Trophoblast cell (in vitro differentiated cells and primary cell): ENCODE data around the gene CLCNKA.

Source experiments
- DNase-seq, 2 donors: peaks; one replicate each; pipeline ENCODE4 v3.0.0-alpha.2; 2016
- H2AFZ ChIP-seq: 2 replicates; pipeline ENCODE4 v1.6.1; 2013; ENCODE audit warnings: low read length, moderate library complexity, mild to moderate bottlenecking; ENCODE audit not compliant: insufficient read depth, poor library complexity
- H2AK5ac ChIP-seq: 2 replicates; pipeline ENCODE4 v1.6.1; 2013; ENCODE audit warnings: mild to moderate bottlenecking, low read length
- H2BK120ac ChIP-seq: 2 replicates; pipeline ENCODE4 v1.6.1; 2013; ENCODE audit warnings: low read length, mild to moderate bottlenecking, moderate library complexity; ENCODE audit not compliant: insufficient read depth, poor library complexity
- H2BK12ac ChIP-seq: 2 replicates; pipeline ENCODE4 v1.6.1; 2013; ENCODE audit warnings: mild to moderate bottlenecking, low read length, moderate library complexity
- H2BK5ac ChIP-seq: 2 replicates; pipeline ENCODE4 v1.6.1; 2013; ENCODE audit warnings: low read length, low read depth, moderate library complexity, mild to moderate bottlenecking; ENCODE audit not compliant: poor library complexity
- H3K14ac ChIP-seq: 2 replicates; pipeline ENCODE4 v1.6.1; 2013; ENCODE audit warnings: mild to moderate bottlenecking, low read length
- H3K18ac ChIP-seq: 2 replicates; pipeline ENCODE4 v1.6.1; 2013; ENCODE audit warnings: mild to moderate bottlenecking, low read length
- H3K23ac ChIP-seq: 2 replicates; pipeline ENCODE4 v1.6.1; 2013; ENCODE audit warnings: low read length
- H3K27ac ChIP-seq: 2 replicates; pipeline ENCODE4 v1.5.1; 2013; ENCODE audit warnings: low read depth, mild to moderate bottlenecking, inconsistent platforms, low read length, moderate library complexity
- H3K27me3 ChIP-seq: 2 replicates; pipeline ENCODE4 v1.6.1; 2013; ENCODE audit warnings: inconsistent platforms, mild to moderate bottlenecking, low read length, moderate library complexity; ENCODE audit not compliant: insufficient read depth
- H3K36me3 ChIP-seq, 2 experiments: 1 replicate in 1 of 2; 2 replicates in 1 of 2; pipeline ENCODE4 v1.6.1; 2013; ENCODE audit warnings: low read length in 2 of 2, mild to moderate bottlenecking in 2 of 2, moderate library complexity in 1 of 2; ENCODE audit not compliant: insufficient read depth in 2 of 2, control insufficient read depth in 1 of 2
- H3K4ac ChIP-seq: 2 replicates; pipeline ENCODE4 v1.6.1; 2013; ENCODE audit warnings: low read depth, mild to moderate bottlenecking, low read length, moderate library complexity
- H3K4me1 ChIP-seq, 2 experiments: 1 replicate in 1 of 2; 2 replicates in 1 of 2; pipeline ENCODE4 v1.6.1; 2013; ENCODE audit warnings: low read length in 2 of 2, mild to moderate bottlenecking in 2 of 2, moderate library complexity in 1 of 2; ENCODE audit not compliant: insufficient read depth in 2 of 2, control insufficient read depth in 1 of 2
- H3K4me2 ChIP-seq: 2 replicates; pipeline ENCODE4 v1.6.1; 2013; ENCODE audit warnings: inconsistent platforms, mild to moderate bottlenecking, low read length, moderate library complexity
- H3K4me3 ChIP-seq: 2 replicates; pipeline ENCODE4 v1.5.1; 2013; ENCODE audit warnings: mild to moderate bottlenecking, low read depth, low read length, inconsistent platforms
- H3K79me1 ChIP-seq: one replicate; pipeline ENCODE4 v1.6.1; 2013; ENCODE audit warnings: low read length
- H3K79me2 ChIP-seq: 2 replicates; pipeline ENCODE4 v1.6.1; 2013; ENCODE audit warnings: low read length, mild to moderate bottlenecking; ENCODE audit not compliant: control insufficient read depth, insufficient read depth, poor library complexity
- H3K9ac ChIP-seq: 2 replicates; pipeline ENCODE4 v1.6.1; 2013; ENCODE audit warnings: mild to moderate bottlenecking, low read length
- H3K9me3 ChIP-seq: 2 replicates; pipeline ENCODE4 v1.6.1; 2013; ENCODE audit warnings: low read depth, mild to moderate bottlenecking, control low read depth, inconsistent platforms, low read length; ENCODE audit not compliant: insufficient read depth
- H4K12ac ChIP-seq: 2 replicates; pipeline ENCODE4 v1.6.1; 2013; ENCODE audit warnings: low read depth, mild to moderate bottlenecking, low read length, moderate library complexity
- H4K8ac ChIP-seq: 2 replicates; pipeline ENCODE4 v1.6.1; 2013; ENCODE audit warnings: low read depth, mild to moderate bottlenecking, low read length, moderate library complexity
- H4K91ac ChIP-seq: one replicate; pipeline ENCODE4 v1.6.1; 2013; ENCODE audit warnings: low read depth, mild to moderate bottlenecking, low read length, moderate library complexity
- WGBS: extraction: QIAGEN DNeasy Blood & Tissue Kit; methylation state at CpG from one replicate; pipeline ENCODE4 v1.1.7; 2013; ENCODE audit warnings: missing lambda C conversion rate; ENCODE audit not compliant: insufficient read length, insufficient coverage; ENCODE audit errors: extremely low coverage; 5-methylcytosine and 5-hydroxymethylcytosine counted together

CLCNKA gene

DNA sequence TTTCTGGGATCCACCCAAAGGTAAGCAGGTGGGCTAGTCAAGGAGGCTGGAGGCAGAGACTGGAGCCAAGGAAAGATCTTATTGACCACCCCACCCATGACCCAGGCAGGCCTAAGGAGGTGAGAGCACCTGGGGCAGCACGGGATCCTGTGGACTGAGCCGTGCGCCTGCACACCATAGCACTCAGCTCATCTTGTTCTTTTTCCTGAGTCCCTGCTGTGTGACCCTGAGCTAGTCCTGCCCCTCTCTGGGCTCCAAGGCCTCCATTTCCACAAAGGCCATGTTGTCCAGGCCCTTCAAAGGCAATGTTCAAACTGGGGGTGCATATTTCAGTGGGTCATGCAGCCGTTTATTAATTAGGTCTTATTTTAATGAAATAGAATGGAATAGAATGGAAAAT is 44.4 kb downstream of the CLCNKA start:
- H3K36me3 ChIP-seq: no peaks in the 10 kb centered on the region
- no peak overlapping the region for H3K27ac ChIP-seq
- H2BK12ac ChIP-seq: no peak overlapping the region
- no peak overlapping the region for H3K9ac ChIP-seq
- H2AK5ac ChIP-seq: no peak overlapping the region
- H2BK5ac ChIP-seq: no peak overlapping the region
- H4K12ac ChIP-seq: no peak overlapping the region
- peaks cover 0 to 8% of the 10 kb centered on the region in 2 experiments for H3K4me1 ChIP-seq
- no peaks in the 10 kb centered on the region for H3K27me3 ChIP-seq
- no peak overlapping the region for H3K4ac ChIP-seq
- H4K8ac ChIP-seq: no peak overlapping the region
- no peak overlapping the region for H2BK120ac ChIP-seq
- H4K91ac ChIP-seq: no peak overlapping the region
- no peaks in the 10 kb centered on the region for H3K79me2 ChIP-seq
- no CpG with 5 or more reads among the region's 4 CpGs for WGBS
- no peak overlapping the region for H3K4me3 ChIP-seq
- no peak overlapping the region for H3K23ac ChIP-seq
- H3K79me1 ChIP-seq: no peaks in the 10 kb centered on the region
- H2AFZ ChIP-seq: no peak overlapping the region
- no peak overlapping the region for H3K14ac ChIP-seq
- no peak overlapping the region for H3K18ac ChIP-seq
- no peaks in the 10 kb centered on the region for H3K9me3 ChIP-seq
- DNase-seq: no peak
- no peak overlapping the region for H3K4me2 ChIP-seq

DNA sequence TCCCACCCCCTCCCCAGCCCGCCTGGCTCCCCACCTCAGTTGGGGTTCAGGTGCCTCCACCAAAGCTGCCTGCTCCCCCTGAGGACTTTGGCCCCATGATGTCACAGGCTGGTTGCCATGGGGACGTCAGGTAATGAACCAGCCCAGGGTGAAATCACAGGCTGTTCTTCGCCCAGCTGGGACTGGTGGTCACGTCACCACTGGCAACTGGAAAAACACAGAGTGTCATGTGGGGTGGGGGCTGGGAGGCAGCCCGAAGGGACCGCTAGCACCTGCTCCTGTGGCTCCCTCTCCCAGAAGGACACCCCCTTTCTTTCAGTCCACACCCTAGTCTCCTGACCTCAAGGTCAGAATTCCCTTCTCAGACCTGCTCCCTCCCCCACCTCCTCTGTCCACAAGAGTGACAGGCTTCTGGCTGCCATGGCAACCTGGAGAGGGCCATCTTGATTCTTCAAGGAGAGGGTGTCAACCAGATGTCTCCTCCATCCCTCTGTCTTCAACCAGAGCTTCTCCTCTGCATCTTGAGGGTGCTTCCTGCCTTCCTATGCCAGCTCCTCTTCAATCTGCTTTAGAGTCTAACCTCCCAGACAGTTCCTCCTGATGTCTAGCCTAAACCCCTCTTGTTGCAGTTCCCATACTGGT is 45.4 kb downstream of the CLCNKA start:
- H3K36me3 ChIP-seq: no peaks in the 10 kb centered on the region
- no peak overlapping the region for H3K23ac ChIP-seq
- peaks cover 0 to 8% of the 10 kb centered on the region in 2 experiments for H3K4me1 ChIP-seq

DNA sequence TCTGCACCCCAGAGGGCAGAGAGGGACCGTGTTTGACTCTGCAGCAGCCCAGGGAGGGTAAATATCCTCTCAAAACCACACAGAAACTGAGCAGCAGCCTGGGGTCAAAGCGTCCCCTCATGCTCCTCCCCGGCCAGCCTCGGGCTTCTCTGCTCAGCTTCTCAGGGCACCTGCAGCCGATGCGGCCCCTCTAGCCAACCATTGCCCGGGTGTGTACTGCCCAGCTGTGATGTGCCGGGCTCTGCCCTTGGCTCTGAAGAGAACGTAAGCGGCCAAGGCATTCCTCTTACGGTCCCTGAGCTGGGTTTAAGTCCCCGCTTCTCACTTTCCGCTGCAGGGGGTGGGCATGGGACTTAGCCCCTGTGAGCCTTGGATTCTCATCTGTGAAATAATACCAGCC is 46.1 kb downstream of the CLCNKA start:
- Histone ChIP-seq H2AK5ac (no peak overlapping the region), H2BK12ac (no peak overlapping the region)
- no CpG with 5 or more reads among the region's 13 CpGs for WGBS

More for the DNA sequence above, 45.4 kb downstream of the CLCNKA start:
- no peak overlapping the region for H2AFZ ChIP-seq
- H2AK5ac ChIP-seq: no peak overlapping the region
- H4K91ac ChIP-seq: no peak overlapping the region
- H3K79me2 ChIP-seq: no peaks in the 10 kb centered on the region
- H3K4me2 ChIP-seq: no peak overlapping the region
- no peak overlapping the region for H3K14ac ChIP-seq
- H3K79me1 ChIP-seq: no peaks in the 10 kb centered on the region
- H3K4ac ChIP-seq: no peak overlapping the region
- no peak overlapping the region for H3K9ac ChIP-seq
- no peak overlapping the region for H3K4me3 ChIP-seq
- no CpG with 5 or more reads among the region's 6 CpGs for WGBS
- no peak overlapping the region for H2BK12ac ChIP-seq
- H4K8ac ChIP-seq: no peak overlapping the region
- H4K12ac ChIP-seq: no peak overlapping the region
- no peak overlapping the region for H3K27ac ChIP-seq
- H2BK5ac ChIP-seq: no peak overlapping the region
- no peak overlapping the region for H3K18ac ChIP-seq
- DNase-seq: no peak
- no peaks in the 10 kb centered on the region for H3K27me3 ChIP-seq
- H2BK120ac ChIP-seq: no peak overlapping the region
- no peaks in the 10 kb centered on the region for H3K9me3 ChIP-seq

DNA sequence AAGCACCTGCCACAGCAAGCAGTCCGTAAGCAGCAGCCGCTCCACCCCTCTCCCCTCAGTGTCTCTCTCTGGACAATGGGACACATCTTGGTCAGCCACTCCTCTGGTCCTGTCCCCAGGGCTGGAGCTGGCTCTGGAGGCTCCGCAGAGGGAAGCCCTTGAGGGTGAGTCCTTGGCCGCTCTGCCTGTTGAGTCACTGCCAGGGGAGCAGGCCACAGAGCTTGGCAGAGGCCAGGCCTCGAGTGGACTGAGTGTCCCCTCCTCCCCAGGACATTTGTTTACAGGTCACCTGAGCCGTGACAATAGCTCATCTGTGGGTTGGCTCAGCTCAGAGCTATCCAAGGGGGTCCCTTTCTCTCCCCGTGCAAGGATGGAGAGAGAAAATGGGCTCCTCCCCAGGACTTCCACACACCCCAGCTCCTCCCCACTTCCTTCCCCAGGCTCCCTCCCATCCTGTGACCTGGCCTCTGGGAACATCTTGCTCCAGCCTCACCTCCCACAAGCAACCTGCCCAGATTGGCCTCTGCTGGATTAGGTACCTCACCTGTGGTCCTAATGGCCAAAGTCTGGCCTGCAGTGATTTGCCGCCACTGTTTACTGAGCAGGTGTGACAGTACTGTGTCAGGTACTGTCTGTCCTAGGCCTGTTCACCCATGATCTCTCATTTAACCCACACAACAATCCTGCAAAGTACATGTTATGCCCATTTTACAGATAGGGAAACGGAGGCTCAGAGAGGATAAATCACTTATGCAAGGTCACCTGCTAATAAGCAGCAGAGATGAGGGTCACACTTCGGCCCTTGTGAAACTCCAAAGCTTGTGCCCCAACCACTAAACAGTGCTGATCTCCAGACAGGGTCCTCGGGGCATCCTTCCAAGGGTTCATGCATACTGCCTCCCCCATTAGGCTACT is 46.8 kb downstream of the CLCNKA start:
- Histone ChIP-seq H4K12ac (no peak overlapping the region), H3K27me3 (peaks cover 9% of the 10 kb centered on the region), H3K4ac (no peak overlapping the region), H3K79me1 (no peaks in the 10 kb centered on the region), H3K9ac (no peak overlapping the region), H2AK5ac (no peak overlapping the region), H3K36me3 (no peaks in the 10 kb centered on the region), H3K9me3 (no peaks in the 10 kb centered on the region), H2AFZ (no peak overlapping the region), H3K27ac (no peak overlapping the region), H2BK12ac (no peak overlapping the region), H3K18ac (no peak overlapping the region), H3K4me1 (peaks cover under 1 to 12% of the 10 kb centered on the region in 2 experiments), H3K4me2 (no peak overlapping the region), H2BK5ac (no peak overlapping the region), H3K79me2 (no peaks in the 10 kb centered on the region), H2BK120ac (no peak overlapping the region), H3K14ac (no peak overlapping the region), H3K23ac (no peak overlapping the region), H4K8ac (no peak overlapping the region), H4K91ac (no peak overlapping the region), H3K4me3 (no peak overlapping the region)
- no CpG with 5 or more reads among the region's 11 CpGs for WGBS
- DNase-seq: no peak

More for the DNA sequence above, 46.1 kb downstream of the CLCNKA start:
- H3K23ac ChIP-seq: no peak overlapping the region
- no peaks in the 10 kb centered on the region for H3K36me3 ChIP-seq
- H3K18ac ChIP-seq: no peak overlapping the region
- peaks cover 2% of the 10 kb centered on the region for H3K27me3 ChIP-seq
- H3K4me3 ChIP-seq: no peak overlapping the region
- no peak for DNase-seq
- H3K14ac ChIP-seq: no peak overlapping the region
- H4K12ac ChIP-seq: no peak overlapping the region
- no peak overlapping the region for H3K4ac ChIP-seq
- no peak overlapping the region for H2BK120ac ChIP-seq
- no peaks in the 10 kb centered on the region for H3K9me3 ChIP-seq
- H3K79me1 ChIP-seq: no peaks in the 10 kb centered on the region
- H3K4me2 ChIP-seq: no peak overlapping the region
- H2BK5ac ChIP-seq: no peak overlapping the region
- no peak overlapping the region for H3K9ac ChIP-seq
- H3K4me1 ChIP-seq: peaks cover 0 to 9% of the 10 kb centered on the region in 2 experiments
- no peak overlapping the region for H4K91ac ChIP-seq
- no peak overlapping the region for H4K8ac ChIP-seq
- no peak overlapping the region for H2AFZ ChIP-seq
- H3K27ac ChIP-seq: no peak overlapping the region
- H3K79me2 ChIP-seq: no peaks in the 10 kb centered on the region
